Measurements from ENCODE around the gene AKR1B15. TPM values are rescaled to one million over a fixed set of nuclear protein-coding genes. Genes with fewer than 3 reads are reported as not detected.
A peak's percentile ranks its signal among the peaks of the same experiment; 100 is the strongest.

AKR1B15 gene
- total RNA-seq, 6 experiments from 2014 or later = not detected

DNA sequence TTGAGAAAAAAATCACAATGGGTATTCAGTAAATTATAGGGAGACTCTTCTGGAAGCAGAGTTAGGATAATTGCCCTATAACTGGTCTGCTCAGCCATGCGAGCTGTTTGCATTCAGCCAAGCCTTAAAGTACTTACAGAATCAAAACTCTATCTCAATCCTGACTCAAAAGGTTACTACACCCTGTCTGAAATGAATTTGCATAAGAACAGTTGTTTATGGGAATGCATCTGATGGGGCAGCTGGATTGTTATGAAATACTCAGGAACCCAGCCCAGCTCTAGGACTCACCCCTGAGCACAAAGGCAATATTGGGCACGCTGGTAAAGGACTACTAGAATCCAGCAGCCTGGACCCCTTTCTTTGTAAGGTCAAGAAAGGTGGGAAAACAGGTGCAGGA is 38.8 kb downstream of the AKR1B15 start:
- Mint-ChIP-seq H3K4me1 (ENCODE audit: low read depth) (peaks cover 29% of the 10 kb centered on the region), H3K4me3 (no peak overlapping the region), H3K27me3 (ENCODE audit: insufficient read depth) (peaks cover 5% of the 10 kb centered on the region), H3K27ac (no peak overlapping the region), H3K9me3 (peaks cover 5% of the 10 kb centered on the region; the same call in 1 of the 2 replicates), H3K36me3 (ENCODE audit: low read depth) (peaks cover 11% of the 10 kb centered on the region; the same call in 1 of the 2 replicates)
- DNase-seq = no peak
- TF ChIP-seq, protein P1, sequence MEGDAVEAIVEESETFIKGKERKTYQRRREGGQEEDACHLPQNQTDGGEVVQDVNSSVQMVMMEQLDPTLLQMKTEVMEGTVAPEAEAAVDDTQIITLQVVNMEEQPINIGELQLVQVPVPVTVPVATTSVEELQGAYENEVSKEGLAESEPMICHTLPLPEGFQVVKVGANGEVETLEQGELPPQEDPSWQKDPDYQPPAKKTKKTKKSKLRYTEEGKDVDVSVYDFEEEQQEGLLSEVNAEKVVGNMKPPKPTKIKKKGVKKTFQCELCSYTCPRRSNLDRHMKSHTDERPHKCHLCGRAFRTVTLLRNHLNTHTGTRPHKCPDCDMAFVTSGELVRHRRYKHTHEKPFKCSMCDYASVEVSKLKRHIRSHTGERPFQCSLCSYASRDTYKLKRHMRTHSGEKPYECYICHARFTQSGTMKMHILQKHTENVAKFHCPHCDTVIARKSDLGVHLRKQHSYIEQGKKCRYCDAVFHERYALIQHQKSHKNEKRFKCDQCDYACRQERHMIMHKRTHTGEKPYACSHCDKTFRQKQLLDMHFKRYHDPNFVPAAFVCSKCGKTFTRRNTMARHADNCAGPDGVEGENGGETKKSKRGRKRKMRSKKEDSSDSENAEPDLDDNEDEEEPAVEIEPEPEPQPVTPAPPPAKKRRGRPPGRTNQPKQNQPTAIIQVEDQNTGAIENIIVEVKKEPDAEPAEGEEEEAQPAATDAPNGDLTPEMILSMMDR (IDR thresholded peaks at IDR 0.05) = no peak

DNA sequence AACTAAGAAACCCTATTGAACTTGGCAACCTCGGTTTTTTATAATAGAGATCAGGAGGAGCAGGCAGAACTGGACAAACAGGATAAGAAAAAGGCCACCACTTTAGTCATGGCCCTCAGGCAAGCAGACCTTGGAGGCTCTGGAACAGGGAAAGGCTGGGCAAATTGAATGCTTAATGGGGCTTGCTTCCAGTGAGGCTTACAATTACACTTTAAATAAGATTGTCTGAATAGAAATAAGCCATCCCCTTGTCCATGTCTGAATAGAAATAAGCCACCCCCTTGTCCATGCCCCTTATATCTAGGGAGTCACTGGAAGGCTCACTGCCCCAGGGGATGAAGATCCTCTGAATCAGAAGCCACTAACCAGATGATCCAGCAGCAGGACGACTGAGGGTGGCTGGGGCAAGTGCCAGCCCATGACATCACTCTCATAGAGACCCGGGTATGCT is 40.6 kb downstream of the AKR1B15 start:
- no peaks in the 10 kb centered on the region; the same call in 1 of the 2 replicates for H3K27me3 Mint-ChIP-seq (ENCODE audit: insufficient read depth)
- H3K9me3 Mint-ChIP-seq = peaks cover 10% of the 10 kb centered on the region
- TF ChIP-seq, protein P1 (IDR thresholded peaks at IDR 0.05) = no peak
- peak; percentile 55 for DNase-seq
- H3K36me3 Mint-ChIP-seq (ENCODE audit: low read depth) = peaks cover 15% of the 10 kb centered on the region; the same call in 1 of the 2 replicates
- peaks cover 47% of the 10 kb centered on the region for H3K4me1 Mint-ChIP-seq (ENCODE audit: low read depth)
- no peak overlapping the region for H3K4me3 Mint-ChIP-seq
- H3K27ac Mint-ChIP-seq = peak overlapping the region; percentile 83

DNA sequence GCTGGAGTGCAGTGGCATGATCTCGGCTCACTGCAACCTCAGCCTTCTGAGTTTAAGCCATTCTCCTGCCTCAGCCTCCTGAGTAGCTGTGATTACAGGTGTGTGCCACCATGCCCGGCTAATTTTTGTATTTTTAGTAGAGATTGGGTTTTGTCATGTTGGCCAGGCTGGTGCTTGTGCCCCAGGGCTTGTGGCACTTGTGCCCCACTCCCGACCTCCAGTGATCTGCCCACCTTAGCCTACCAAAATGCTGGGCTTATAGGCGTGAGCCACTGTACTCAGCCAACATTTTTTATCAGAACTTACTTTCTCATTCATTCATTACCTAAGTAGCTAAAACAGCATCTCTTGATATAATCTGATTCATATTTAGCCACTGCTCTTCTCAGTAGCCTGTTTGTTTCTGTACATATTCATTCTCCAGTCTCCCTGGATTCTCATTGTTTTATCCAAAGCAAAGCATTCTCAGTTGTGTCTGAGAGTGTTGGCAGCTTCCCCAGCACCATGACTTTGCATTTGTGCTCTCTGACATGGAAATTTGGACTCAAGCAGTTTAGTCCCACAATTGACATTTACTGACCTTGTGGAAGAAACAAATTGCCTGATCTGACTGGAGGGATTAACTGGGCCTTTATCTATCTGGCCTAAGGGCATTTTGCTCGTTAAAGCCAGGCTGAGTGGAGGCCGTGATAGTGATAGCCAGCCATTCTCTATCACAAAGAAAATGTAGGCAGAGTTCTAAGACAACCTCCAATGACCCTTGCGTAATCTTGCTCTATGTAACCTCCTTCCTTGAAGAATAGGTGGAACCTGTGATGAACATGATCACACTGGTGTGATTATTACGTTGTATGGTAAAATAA is 44.9 kb downstream of the AKR1B15 start:
- H3K27me3 Mint-ChIP-seq (ENCODE audit: insufficient read depth) = no peaks in the 10 kb centered on the region
- peaks cover 54% of the 10 kb centered on the region for H3K4me1 Mint-ChIP-seq (ENCODE audit: low read depth)
- TF ChIP-seq, protein P1 (IDR thresholded peaks at IDR 0.05) = no peak
- peak; percentile 96 for DNase-seq
- H3K36me3 Mint-ChIP-seq (ENCODE audit: low read depth) = peaks cover 19% of the 10 kb centered on the region
- peaks cover 14% of the 10 kb centered on the region for H3K9me3 Mint-ChIP-seq
- peak overlapping the region; percentile 99 for H3K27ac Mint-ChIP-seq
- no peak overlapping the region; the same call in none of the 2 replicates for H3K4me3 Mint-ChIP-seq

DNA sequence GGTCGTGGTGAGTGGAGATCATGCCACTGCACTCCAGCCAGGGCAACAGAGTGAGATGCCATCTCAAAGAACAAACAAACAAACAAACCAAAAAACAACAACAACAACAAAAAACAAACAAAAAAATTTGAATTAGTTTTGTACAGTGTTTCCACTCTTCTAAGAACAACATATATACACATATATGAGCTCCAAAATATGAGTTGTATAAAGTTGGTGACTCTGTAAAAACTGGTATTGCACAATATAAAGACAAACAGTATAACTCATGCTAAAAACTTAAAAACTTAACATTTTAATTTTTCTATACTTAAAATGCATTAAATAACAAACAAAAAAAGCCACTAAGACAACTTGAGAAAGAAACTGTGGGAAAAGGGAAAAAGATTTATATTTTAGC is 46.0 kb downstream of the AKR1B15 start:
- H3K4me1 Mint-ChIP-seq (ENCODE audit: low read depth) = peaks cover 43% of the 10 kb centered on the region
- DNase-seq = no peak
- TF ChIP-seq, protein P1 (IDR thresholded peaks at IDR 0.05) = no peak
- H3K9me3 Mint-ChIP-seq = peaks cover 18% of the 10 kb centered on the region
- no peak overlapping the region for H3K4me3 Mint-ChIP-seq
- H3K27me3 Mint-ChIP-seq (ENCODE audit: insufficient read depth) = no peaks in the 10 kb centered on the region
- peaks cover 24% of the 10 kb centered on the region for H3K36me3 Mint-ChIP-seq (ENCODE audit: low read depth)
- peak overlapping the region; percentile 99 for H3K27ac Mint-ChIP-seq

DNA sequence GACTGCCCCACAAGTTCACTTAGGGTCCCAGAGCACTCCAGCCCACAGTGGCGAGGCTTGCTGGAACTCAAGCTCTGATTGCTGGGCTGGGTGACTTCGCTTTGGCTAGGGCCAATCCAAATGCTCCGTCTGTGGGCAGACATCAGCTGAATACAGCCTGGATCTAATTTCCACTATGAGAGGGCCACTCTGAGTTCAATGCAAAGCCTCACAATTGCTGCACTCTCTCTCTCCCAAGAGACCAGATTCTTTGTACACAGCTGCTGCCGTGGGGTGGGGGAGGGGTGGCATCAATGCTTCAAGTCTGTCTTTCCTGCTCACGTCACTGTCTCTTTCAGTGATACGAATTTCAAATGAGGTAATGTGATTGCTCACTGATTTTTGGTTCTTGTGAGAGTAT is 50.5 kb downstream of the AKR1B15 start:
- H3K9me3 Mint-ChIP-seq = peaks cover 9% of the 10 kb centered on the region; the same call in 1 of the 2 replicates
- H3K4me1 Mint-ChIP-seq (ENCODE audit: low read depth) = peaks cover 29% of the 10 kb centered on the region
- H3K4me3 Mint-ChIP-seq = no peak overlapping the region
- TF ChIP-seq, protein P1 (IDR thresholded peaks at IDR 0.05) = no peak
- no peak for DNase-seq
- H3K36me3 Mint-ChIP-seq (ENCODE audit: low read depth) = peaks cover 10% of the 10 kb centered on the region
- no peak overlapping the region for H3K27ac Mint-ChIP-seq
- no peaks in the 10 kb centered on the region for H3K27me3 Mint-ChIP-seq (ENCODE audit: insufficient read depth)

All from HFFc6 (cell line).